ENCODE measurements around the gene BCDIN3D. TPM values are rescaled to one million over a fixed set of nuclear protein-coding genes. Genes with fewer than 3 reads are reported as not detected.

BCDIN3D gene, protein sequence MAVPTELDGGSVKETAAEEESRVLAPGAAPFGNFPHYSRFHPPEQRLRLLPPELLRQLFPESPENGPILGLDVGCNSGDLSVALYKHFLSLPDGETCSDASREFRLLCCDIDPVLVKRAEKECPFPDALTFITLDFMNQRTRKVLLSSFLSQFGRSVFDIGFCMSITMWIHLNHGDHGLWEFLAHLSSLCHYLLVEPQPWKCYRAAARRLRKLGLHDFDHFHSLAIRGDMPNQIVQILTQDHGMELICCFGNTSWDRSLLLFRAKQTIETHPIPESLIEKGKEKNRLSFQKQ
- 3.4 and 3.9 TPM in 2 replicates for total RNA-seq

DNA sequence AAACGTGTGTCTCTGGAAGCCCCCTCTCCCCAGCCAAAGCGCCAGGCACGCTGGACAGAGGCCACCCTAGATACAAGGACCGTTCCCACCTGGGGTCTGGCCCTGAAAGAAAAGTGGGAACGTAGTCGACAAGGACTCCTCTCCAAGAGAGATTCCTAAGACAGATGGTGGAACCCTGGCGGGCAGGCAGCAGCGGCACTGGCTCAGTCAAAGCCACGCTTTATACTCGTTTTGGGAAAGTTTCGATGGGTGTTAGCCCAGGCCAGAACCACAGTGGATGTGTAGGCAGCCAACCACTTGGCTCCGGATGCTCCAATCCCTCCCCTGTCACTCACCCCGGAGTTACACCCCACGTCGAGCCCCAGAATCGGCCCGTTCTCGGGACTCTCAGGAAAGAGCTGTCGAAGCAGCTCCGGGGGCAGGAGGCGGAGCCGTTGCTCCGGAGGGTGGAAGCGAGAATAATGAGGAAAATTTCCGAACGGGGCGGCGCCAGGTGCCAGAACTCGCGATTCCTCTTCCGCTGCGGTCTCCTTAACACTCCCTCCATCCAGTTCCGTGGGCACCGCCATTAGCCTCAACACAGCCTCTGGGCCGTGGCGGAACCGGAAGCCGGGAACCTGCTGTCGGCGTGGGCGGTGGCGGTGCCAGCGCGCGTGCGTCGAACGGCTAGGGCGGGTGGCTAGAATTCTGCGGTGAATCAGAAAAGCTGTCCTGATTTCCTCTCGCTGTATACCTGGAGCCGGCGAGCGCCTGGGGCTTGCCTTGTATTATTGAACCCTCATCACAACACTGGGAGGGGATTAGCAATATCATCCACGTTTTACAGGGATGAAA lies at the start of gene BCDIN3D:
BCDIN3D (minus strand) TSS at position 588 of the 834 bp plus-strand sequence; CDS start at position 569, 19 bp downstream.

GRCh38 chr12:49828133-49829091 lies 14.5 kb downstream of the BCDIN3D start, which contains the start of gene NCKAP5L:
Gene NCKAP5L (minus strand): TSS chr12:49828413. CDS start chr12:49804044, 24,369 bp downstream.

Other genes starting within 250 kb of the BCDIN3D start
- gene FAM186B, start 237.5 kb downstream of the BCDIN3D start, total RNA-seq = 0.49 and 0.61 TPM in 2 replicates
- 10.9 and 13.6 TPM in 2 replicates for gene PRPF40B, start 219.5 kb downstream of the BCDIN3D start, total RNA-seq
- 47.7 and 58.7 TPM in 2 replicates for gene FMNL3, start 135.7 kb downstream of the BCDIN3D start, total RNA-seq
- gene TMBIM6, start 101.5 kb downstream of the BCDIN3D start, total RNA-seq = 356 and 360 TPM in 2 replicates
- 51.2 and 59.9 TPM in 2 replicates for gene NCKAP5L, start 14.7 kb downstream of the BCDIN3D start, total RNA-seq
- gene FAIM2, start 60.8 kb upstream of the BCDIN3D start, total RNA-seq = 0.97 and 1.5 TPM in 2 replicates
- not detected in 2 replicates for gene AQP2, start 107.6 kb upstream of the BCDIN3D start, total RNA-seq
- gene AQP5, start 118.8 kb upstream of the BCDIN3D start, total RNA-seq = not detected in 2 replicates
- not detected in 2 replicates for gene AQP6, start 129.8 kb upstream of the BCDIN3D start, total RNA-seq
- gene RACGAP1, start 182.4 kb upstream of the BCDIN3D start, total RNA-seq = 22.6 and 23.8 TPM in 2 replicates
- gene ASIC1, start 214.5 kb upstream of the BCDIN3D start, total RNA-seq = 1.6 and 1.9 TPM in 2 replicates
- gene SMARCD1, start 242.2 kb upstream of the BCDIN3D start, total RNA-seq = 66.9 and 67.5 TPM in 2 replicates

All from hair follicle dermal papilla cell (primary cell).